WTC11 (cell line): ENCODE results near the gene TRIML1. TPM values are rescaled to one million over a fixed set of nuclear protein-coding genes. Genes with fewer than 3 reads are reported as not detected.
A peak's percentile ranks its signal among the peaks of the same experiment; 100 is the strongest.

Experiments used
- ATAC-seq: fragments of 200-7000 bp; cut with Tn5 transposase; 2 replicates; pipeline ENCODE4 v1.10.0; 2021; ENCODE audit warnings: mild to moderate bottlenecking, moderate library complexity
- CTCF ChIA-PET: fragments of 300-600 bp; sonication (Branson Sonifier 250); formaldehyde crosslinking; loops from one replicate; lab custom pipeline; 2021; ENCODE audit warnings: antibody characterized with exemption; lab: Charles Lee
- POLR2A ChIA-PET: fragments of 350-600 bp; sonication (Branson Sonifier 250); formaldehyde crosslinking; loops from one replicate; lab custom pipeline; 2021; ENCODE audit warnings: antibody characterized with exemption; lab: Charles Lee
- DNase-seq: peaks from one replicate; pipeline ENCODE4 v3.0.0; 2021; ENCODE audit warnings: low spot score
- H3K27ac Mint-ChIP-seq: 2 replicates; pipeline ENCODE4 v1.8.0; 2021; ENCODE audit warnings: mixed read lengths
- H3K27me3 Mint-ChIP-seq: 2 replicates; pipeline ENCODE4 v1.8.0; 2021; ENCODE audit warnings: low read depth, mild to moderate bottlenecking, moderate library complexity, mixed read lengths
- H3K36me3 Mint-ChIP-seq: 2 replicates; pipeline ENCODE4 v1.8.0; 2021; ENCODE audit warnings: mixed read lengths
- H3K4me1 Mint-ChIP-seq: 2 replicates; pipeline ENCODE4 v1.8.0; 2022; ENCODE audit warnings: mixed read lengths
- H3K4me3 Mint-ChIP-seq: 2 replicates; pipeline ENCODE4 v1.8.0; 2021; ENCODE audit warnings: mild to moderate bottlenecking, moderate library complexity, mixed read lengths
- H3K9me3 Mint-ChIP-seq: 2 replicates; pipeline ENCODE4 v1.8.0; 2021; ENCODE audit warnings: mixed read lengths
- CREB1 ChIP-seq: sonication (generic); formaldehyde crosslinking; IDR thresholded peaks from 2 replicates; pipeline ENCODE4 v1.8.0; 2023; ENCODE audit warnings: mild to moderate bottlenecking, missing genetic modification reagents
- CREM ChIP-seq: sonication (generic); formaldehyde crosslinking; IDR thresholded peaks from 2 replicates; pipeline ENCODE4 v1.8.1; 2022; ENCODE audit warnings: mild to moderate bottlenecking, missing genetic modification reagents, moderate library complexity
- JAZF1 ChIP-seq: fragments of 250-450 bp; sonication (Bioruptor Pico); IDR thresholded peaks from 2 replicates; pipeline ENCODE4 v1.9.0; 2021; ENCODE audit warnings: moderate library complexity, mild to moderate bottlenecking, inconsistent platforms
- JUN ChIP-seq: sonication (generic); formaldehyde crosslinking; IDR thresholded peaks from 2 replicates; pipeline ENCODE4 v1.8.0; 2023; ENCODE audit warnings: mild to moderate bottlenecking, missing genetic modification reagents
- PRRX2 ChIP-seq: fragments of 250-450 bp; sonication (Bioruptor Pico); IDR thresholded peaks from 2 replicates; pipeline ENCODE4 v1.8.0; 2021; ENCODE audit warnings: mild to moderate bottlenecking
- TEAD1 ChIP-seq: sonication (generic); formaldehyde crosslinking; IDR thresholded peaks from 2 replicates; pipeline ENCODE4 v1.8.0; 2022; ENCODE audit warnings: mild to moderate bottlenecking, missing genetic modification reagents
- ZNF263 ChIP-seq: sonication (generic); formaldehyde crosslinking; IDR thresholded peaks from 2 replicates; pipeline ENCODE4 v1.8.1; 2022; ENCODE audit warnings: low read depth, mild to moderate bottlenecking, moderate library complexity, missing genetic modification reagents
- ZNF416 ChIP-seq: fragments of 250-450 bp; sonication (Bioruptor Pico); IDR thresholded peaks from 2 replicates; pipeline ENCODE4 v1.9.0; 2021; ENCODE audit warnings: mild to moderate bottlenecking, inconsistent platforms
- ZNF423 ChIP-seq: fragments of 250-450 bp; sonication (Bioruptor Pico); IDR thresholded peaks from 2 replicates; pipeline ENCODE4 v2.1.2; 2022; ENCODE audit warnings: mild to moderate bottlenecking, moderate library complexity
- total RNA-seq: library from RNA; stranded (reverse); gene quantifications from 3 replicates; pipeline ENCODE4 v1.2.3, GENCODE V29; 2021
- TF ChIP-seq, protein P1 (sequence below): fragments of 250-450 bp; sonication (Bioruptor Pico); IDR thresholded peaks from 2 replicates; pipeline ENCODE4 v1.9.0; 2021; ENCODE audit warnings: mild to moderate bottlenecking
- TF ChIP-seq, protein P2 (sequence below): sonication (generic); formaldehyde crosslinking; IDR thresholded peaks from 2 replicates; pipeline ENCODE4 v1.8.0; 2023; ENCODE audit warnings: mild to moderate bottlenecking, missing genetic modification reagents
- TF ChIP-seq, protein P3 (sequence below): sonication (generic); formaldehyde crosslinking; IDR thresholded peaks from 2 replicates; pipeline ENCODE4 v1.8.1; 2023; ENCODE audit warnings: mild to moderate bottlenecking, missing genetic modification reagents

The TRIML1 gene
- total RNA-seq, 1 experiment from 2014 or later, result not detected

DNA sequence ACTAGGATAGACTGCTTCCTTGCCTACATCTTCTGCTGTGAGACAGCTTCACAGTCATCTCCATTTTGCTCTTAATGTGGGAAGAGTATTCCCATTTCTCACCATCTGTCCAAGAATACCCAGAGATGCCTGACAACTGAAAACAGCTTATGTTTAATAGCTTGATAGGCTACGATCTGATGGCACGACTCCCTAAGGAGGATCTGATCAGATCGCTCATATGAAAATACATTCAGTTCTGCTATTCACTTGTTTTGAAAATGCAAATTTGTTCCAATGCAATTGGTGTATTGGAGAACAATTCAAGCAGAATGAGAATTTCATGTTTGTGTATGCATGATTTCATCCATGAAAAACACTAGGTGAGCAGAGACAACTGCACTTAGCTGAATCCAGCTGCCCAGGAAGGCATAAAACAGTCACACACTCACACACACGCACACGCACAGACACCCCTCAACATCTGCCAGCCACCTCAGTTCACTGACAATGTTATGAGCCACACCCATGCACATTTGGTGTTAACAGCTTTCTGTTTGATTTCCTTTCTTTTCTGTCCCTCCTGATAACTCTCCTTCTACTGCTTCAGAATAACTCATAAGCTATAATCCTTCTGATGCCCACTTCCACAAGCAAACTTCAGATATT, 29.6 kb downstream of the TRIML1 start:
- ATAC-seq (no peak), DNase-seq (no peak)
- Mint-ChIP-seq H3K27me3 (peaks cover 2% of the 10 kb centered on the region; the same call in 1 of the 2 replicates), H3K36me3 (peaks cover 9% of the 10 kb centered on the region; the same call in 1 of the 2 replicates), H3K4me1 (no peaks in the 10 kb centered on the region), H3K9me3 (peaks cover 16% of the 10 kb centered on the region), H3K27ac (no peak overlapping the region), H3K4me3 (no peak overlapping the region)
- ChIA-PET POLR2A (no interaction called here), CTCF (no interaction called here)
- TF ChIP-seq, protein P1, sequence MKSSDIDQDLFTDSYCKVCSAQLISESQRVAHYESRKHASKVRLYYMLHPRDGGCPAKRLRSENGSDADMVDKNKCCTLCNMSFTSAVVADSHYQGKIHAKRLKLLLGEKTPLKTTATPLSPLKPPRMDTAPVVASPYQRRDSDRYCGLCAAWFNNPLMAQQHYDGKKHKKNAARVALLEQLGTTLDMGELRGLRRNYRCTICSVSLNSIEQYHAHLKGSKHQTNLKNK, result no peak
- TF ChIP-seq, protein P2, sequence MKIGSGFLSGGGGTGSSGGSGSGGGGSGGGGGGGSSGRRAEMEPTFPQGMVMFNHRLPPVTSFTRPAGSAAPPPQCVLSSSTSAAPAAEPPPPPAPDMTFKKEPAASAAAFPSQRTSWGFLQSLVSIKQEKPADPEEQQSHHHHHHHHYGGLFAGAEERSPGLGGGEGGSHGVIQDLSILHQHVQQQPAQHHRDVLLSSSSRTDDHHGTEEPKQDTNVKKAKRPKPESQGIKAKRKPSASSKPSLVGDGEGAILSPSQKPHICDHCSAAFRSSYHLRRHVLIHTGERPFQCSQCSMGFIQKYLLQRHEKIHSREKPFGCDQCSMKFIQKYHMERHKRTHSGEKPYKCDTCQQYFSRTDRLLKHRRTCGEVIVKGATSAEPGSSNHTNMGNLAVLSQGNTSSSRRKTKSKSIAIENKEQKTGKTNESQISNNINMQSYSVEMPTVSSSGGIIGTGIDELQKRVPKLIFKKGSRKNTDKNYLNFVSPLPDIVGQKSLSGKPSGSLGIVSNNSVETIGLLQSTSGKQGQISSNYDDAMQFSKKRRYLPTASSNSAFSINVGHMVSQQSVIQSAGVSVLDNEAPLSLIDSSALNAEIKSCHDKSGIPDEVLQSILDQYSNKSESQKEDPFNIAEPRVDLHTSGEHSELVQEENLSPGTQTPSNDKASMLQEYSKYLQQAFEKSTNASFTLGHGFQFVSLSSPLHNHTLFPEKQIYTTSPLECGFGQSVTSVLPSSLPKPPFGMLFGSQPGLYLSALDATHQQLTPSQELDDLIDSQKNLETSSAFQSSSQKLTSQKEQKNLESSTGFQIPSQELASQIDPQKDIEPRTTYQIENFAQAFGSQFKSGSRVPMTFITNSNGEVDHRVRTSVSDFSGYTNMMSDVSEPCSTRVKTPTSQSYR (CRISPR knock-in tag), result no peak
- no peak for TF ChIP-seq CREB1
- TF ChIP-seq CREM (CRISPR knock-in tag), result no peak

DNA sequence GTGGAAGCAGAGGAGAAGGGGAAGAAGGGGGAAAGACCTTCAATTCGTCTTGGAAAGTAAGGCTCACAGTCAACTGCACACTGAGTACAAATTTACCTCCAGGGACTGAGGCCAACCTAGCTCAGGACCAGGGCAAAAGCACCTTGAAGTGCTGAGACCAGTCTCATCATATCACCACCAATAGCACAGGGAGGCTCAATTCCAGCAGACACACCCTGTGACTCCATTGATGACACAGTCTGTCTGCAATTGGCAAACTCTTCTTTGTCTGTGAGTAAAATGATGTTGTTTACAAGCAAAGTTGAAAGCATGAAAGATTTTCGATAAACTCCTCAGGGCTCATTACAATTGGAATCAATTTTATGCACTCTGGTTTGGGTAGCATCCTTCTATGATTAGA, 32.3 kb downstream of the TRIML1 start:
- ChIA-PET POLR2A (no interaction called here), CTCF (no interaction called here)
- Mint-ChIP-seq H3K27ac (no peak overlapping the region), H3K27me3 (no peaks in the 10 kb centered on the region), H3K9me3 (peaks cover 13% of the 10 kb centered on the region), H3K4me1 (0 out of 2 replicates have a peak, but pooled peaks cover 3% of the 10 kb centered on the region), H3K36me3 (peaks cover 9% of the 10 kb centered on the region; the same call in 1 of the 2 replicates), H3K4me3 (no peak overlapping the region)
- no peak for DNase-seq
- no peak for ATAC-seq
- TF ChIP-seq, protein P3, sequence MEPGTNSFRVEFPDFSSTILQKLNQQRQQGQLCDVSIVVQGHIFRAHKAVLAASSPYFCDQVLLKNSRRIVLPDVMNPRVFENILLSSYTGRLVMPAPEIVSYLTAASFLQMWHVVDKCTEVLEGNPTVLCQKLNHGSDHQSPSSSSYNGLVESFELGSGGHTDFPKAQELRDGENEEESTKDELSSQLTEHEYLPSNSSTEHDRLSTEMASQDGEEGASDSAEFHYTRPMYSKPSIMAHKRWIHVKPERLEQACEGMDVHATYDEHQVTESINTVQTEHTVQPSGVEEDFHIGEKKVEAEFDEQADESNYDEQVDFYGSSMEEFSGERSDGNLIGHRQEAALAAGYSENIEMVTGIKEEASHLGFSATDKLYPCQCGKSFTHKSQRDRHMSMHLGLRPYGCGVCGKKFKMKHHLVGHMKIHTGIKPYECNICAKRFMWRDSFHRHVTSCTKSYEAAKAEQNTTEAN (CRISPR knock-in tag), result no peak
- TF ChIP-seq ZNF263 (CRISPR knock-in tag), result no peak
- no peak for TF ChIP-seq JUN (CRISPR knock-in tag)
- TF ChIP-seq JAZF1 (CRISPR knock-in tag), result no peak
- TF ChIP-seq, protein P2 (CRISPR knock-in tag), result no peak
- TF ChIP-seq, all 79 proteins: peak for 0

DNA sequence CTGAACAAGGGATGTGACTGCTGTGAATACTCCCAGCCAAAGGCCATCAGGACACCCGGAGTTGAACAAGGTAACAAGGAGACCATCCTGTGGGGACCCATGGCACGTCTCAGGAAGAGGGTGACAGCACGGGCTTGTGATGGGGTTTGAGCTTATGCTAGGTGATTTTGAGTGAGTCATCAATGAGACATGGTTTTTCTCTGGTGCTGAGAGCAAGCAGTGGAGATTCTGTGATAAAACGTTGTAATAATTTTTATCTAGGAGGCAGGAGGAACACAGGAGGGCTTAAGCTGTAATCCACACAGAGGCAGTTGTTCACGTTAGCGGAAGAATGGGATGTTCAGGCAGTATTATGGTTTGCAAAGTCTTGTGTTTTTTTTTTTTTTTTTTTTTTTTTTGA, 36.0 kb downstream of the TRIML1 start:
- ChIA-PET POLR2A (no interaction called here), CTCF (no interaction called here)
- DNase-seq (no peak), ATAC-seq (no peak)
- H3K4me1 Mint-ChIP-seq, result 0 out of 2 replicates have a peak, but pooled peaks cover 3% of the 10 kb centered on the region
- peaks cover 21% of the 10 kb centered on the region for H3K36me3 Mint-ChIP-seq
- peaks cover 24% of the 10 kb centered on the region for H3K9me3 Mint-ChIP-seq
- H3K27ac Mint-ChIP-seq, result peak overlapping the region; percentile 68
- no peak overlapping the region for H3K4me3 Mint-ChIP-seq
- TF ChIP-seq ZNF423 (CRISPR knock-in tag), result no peak
- TF ChIP-seq PRRX2 (CRISPR knock-in tag), result no peak
- no peak for TF ChIP-seq TEAD1 (CRISPR knock-in tag)
- no peak for TF ChIP-seq ZNF416 (CRISPR knock-in tag)
- TF ChIP-seq CREM (CRISPR knock-in tag), result no peak
- TF ChIP-seq ZNF263 (CRISPR knock-in tag), result no peak
- H3K27me3 Mint-ChIP-seq, result no peaks in the 10 kb centered on the region
